Superior temporal gyrus (tissue), 1 donor: ENCODE measurements around the gene MRPS22.
"Not testable (repeated sequence)": the region's sequence is repeated elsewhere in the genome, so short reads cannot be mapped to it uniquely, and the experiment has no call there.

Source experiments
- DNase-seq: peaks from one replicate; pipeline ENCODE4 v3.0.0-alpha.2; 2016; ENCODE audit errors: extremely low spot score

MRPS22 gene

GRCh38 chr3:139394116-139394515 is 50.3 kb downstream of the MRPS22 start:
- no peak for DNase-seq

DNA sequence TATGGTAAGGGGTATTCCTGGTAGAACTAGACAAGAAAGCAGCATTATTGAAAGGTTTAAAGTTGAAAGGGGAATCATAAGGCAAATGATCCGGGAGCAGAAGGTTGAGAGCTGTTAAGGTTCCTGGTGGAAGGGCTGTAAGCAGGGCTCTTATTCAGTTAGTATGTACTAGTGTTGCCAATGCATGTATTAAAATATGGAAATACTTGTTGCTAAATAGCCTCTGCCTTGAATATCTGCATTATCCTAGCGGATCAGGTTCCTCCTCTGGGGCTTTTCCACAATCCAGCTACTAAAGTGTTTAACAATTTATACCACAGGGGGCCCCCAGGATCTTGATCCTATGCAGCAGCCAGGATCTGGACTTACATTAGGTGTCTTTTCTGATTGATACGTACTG is 52.9 kb downstream of the MRPS22 start:
- DNase-seq = no peak

- not testable (repeated sequence) for DNase-seq
Observed at GRCh38 chr3:139401155-139401554, 57.3 kb downstream of the MRPS22 start.
